Keratinocyte (primary cell): Measurements from ENCODE around the gene PDZD2.

Source experiments
- EZH2 ChIP-seq: IDR thresholded peaks from one replicate; pipeline ENCODE4 v1.6.1; 2012; ENCODE audit warnings: inconsistent platforms, mild to moderate bottlenecking, low read length, moderate library complexity
- TF ChIP-seq, protein P1 (sequence below), 3 experiments: IDR thresholded peaks in 1 of 3; conservative IDR thresholded peaks in 1 of 3; optimal IDR thresholded peaks in 1 of 3; 2 replicates in 2 of 3; 3 replicates in 1 of 3; pipeline versions ENCODE3 to v1.5.1; 2011; ENCODE audit warnings: low read length in 3 of 3, mild to moderate bottlenecking in 3 of 3, moderate library complexity in 2 of 3, control low read depth in 1 of 3, inconsistent platforms in 1 of 3; ENCODE audit not compliant: insufficient read depth in 2 of 3; ENCODE audit errors: extremely low read depth in 1 of 3

DNA sequence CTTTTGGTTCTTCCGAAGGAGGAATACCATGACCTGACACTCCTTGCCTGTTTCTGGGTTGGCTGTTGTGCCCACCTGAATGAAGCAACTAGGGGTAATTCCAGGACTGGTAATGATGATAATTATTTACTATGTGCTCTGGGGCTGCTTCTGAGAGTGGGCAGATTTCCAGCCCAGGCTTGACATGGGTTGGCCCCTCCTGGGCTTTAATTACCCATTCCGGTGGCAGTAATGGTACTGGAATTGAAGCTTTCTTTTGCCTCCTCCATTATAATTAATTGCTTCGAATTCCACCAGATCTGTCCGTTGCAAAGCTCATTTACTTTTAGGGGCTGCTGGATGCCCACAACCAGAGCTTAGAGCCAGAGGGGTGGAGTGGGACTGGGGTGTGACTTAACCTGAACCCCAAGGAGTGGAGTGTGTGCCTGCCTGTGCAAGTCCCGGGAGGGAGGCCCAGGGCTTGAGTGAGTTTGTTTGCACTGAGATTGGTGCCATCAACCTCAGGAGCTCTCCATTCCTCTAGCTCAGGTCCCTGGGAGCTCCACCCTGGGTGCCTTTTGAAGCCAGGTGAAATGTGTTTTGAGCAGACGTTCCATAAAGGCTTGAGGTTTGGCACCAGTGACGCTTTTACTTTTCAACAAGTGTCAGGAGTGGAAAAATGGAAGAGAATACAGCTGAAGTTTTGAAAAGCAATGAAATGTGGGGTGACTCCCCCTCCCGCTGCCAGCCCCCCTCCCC lies 214.6 kb downstream of the PDZD2 start:
- TF ChIP-seq, protein P1, sequence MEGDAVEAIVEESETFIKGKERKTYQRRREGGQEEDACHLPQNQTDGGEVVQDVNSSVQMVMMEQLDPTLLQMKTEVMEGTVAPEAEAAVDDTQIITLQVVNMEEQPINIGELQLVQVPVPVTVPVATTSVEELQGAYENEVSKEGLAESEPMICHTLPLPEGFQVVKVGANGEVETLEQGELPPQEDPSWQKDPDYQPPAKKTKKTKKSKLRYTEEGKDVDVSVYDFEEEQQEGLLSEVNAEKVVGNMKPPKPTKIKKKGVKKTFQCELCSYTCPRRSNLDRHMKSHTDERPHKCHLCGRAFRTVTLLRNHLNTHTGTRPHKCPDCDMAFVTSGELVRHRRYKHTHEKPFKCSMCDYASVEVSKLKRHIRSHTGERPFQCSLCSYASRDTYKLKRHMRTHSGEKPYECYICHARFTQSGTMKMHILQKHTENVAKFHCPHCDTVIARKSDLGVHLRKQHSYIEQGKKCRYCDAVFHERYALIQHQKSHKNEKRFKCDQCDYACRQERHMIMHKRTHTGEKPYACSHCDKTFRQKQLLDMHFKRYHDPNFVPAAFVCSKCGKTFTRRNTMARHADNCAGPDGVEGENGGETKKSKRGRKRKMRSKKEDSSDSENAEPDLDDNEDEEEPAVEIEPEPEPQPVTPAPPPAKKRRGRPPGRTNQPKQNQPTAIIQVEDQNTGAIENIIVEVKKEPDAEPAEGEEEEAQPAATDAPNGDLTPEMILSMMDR (optimal IDR thresholded peaks at IDR 0.05 in 1 of 3, IDR thresholded peaks at IDR 0.05 in 1 of 3, conservative IDR thresholded peaks at IDR 0.05 in 1 of 3; ENCODE audit: extremely low read depth in 1 of 3, insufficient read depth in 2 of 3, low read length in 3 of 3): no peak
- TF ChIP-seq EZH2: no peak
